ENCODE data around the gene NCOR2. TPM values are rescaled to one million over a fixed set of nuclear protein-coding genes. Genes with fewer than 3 reads are reported as not detected.

The NCOR2 gene
- total RNA-seq, 2 donors from 2014 or later, result 137 to 148 TPM

- Histone ChIP-seq H3K27me3 (no peaks in the 10 kb centered on the region), H3K36me3 (no peaks in the 10 kb centered on the region), H3K4me1 (no peaks in the 10 kb centered on the region), H3K4me3 (no peak overlapping the region), H3K9me3 (no peaks in the 10 kb centered on the region), H3K9ac (ENCODE audit: low read depth in 2 of 2, low read length in 2 of 2) (no peak overlapping the region), H3K27ac (no peak overlapping the region)
- no peak for DNase-seq
- intact Hi-C loops (cut with DNase I), result no loop called here
- TF ChIP-seq, protein P1, sequence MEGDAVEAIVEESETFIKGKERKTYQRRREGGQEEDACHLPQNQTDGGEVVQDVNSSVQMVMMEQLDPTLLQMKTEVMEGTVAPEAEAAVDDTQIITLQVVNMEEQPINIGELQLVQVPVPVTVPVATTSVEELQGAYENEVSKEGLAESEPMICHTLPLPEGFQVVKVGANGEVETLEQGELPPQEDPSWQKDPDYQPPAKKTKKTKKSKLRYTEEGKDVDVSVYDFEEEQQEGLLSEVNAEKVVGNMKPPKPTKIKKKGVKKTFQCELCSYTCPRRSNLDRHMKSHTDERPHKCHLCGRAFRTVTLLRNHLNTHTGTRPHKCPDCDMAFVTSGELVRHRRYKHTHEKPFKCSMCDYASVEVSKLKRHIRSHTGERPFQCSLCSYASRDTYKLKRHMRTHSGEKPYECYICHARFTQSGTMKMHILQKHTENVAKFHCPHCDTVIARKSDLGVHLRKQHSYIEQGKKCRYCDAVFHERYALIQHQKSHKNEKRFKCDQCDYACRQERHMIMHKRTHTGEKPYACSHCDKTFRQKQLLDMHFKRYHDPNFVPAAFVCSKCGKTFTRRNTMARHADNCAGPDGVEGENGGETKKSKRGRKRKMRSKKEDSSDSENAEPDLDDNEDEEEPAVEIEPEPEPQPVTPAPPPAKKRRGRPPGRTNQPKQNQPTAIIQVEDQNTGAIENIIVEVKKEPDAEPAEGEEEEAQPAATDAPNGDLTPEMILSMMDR (IDR thresholded peaks at IDR 0.05), result peak; percentile 13
These were observed 11.0 kb upstream of the NCOR2 start for GRCh38 chr12:124578445-124578844.

GRCh38 chr12:124577986-124578385 lies 10.6 kb upstream of the NCOR2 start:
- H3K36me3 ChIP-seq, result no peaks in the 10 kb centered on the region
- TF ChIP-seq, protein P1 (IDR thresholded peaks at IDR 0.05), result no peak
- no peak for DNase-seq
- no peak overlapping the region for H3K4me3 ChIP-seq
- no peaks in the 10 kb centered on the region for H3K9me3 ChIP-seq
- no peaks in the 10 kb centered on the region for H3K27me3 ChIP-seq
- no peak overlapping the region for H3K27ac ChIP-seq
- intact Hi-C loops (cut with DNase I), result no loop called here
- H3K9ac ChIP-seq (ENCODE audit: low read depth in 2 of 2, low read length in 2 of 2), result no peak overlapping the region
- no peaks in the 10 kb centered on the region for H3K4me1 ChIP-seq

DNA sequence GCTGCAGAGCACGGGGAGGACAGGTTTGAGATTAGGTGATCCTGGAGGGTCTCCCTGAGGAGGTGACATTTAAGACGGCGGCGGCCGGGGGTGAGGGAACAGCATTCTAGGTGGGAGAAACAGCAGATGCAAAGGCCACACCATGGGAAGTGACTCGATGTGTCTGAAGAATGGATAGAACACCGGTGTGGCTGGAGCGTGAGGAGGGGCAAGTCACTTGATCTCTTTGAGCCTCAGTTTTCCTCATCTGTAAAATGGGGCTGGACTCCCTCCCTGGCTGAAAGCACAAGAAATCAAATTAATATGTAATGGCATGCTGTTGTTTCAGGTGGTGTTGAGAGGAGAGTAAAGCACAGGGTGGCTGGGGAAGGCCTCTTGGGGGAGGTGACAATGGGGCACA lies 10.0 kb upstream of the NCOR2 start:
- Histone ChIP-seq H3K27me3 (no peaks in the 10 kb centered on the region), H3K4me1 (no peaks in the 10 kb centered on the region), H3K9ac (ENCODE audit: low read depth in 2 of 2, low read length in 2 of 2) (no peak overlapping the region), H3K27ac (no peak overlapping the region), H3K36me3 (no peaks in the 10 kb centered on the region), H3K9me3 (no peaks in the 10 kb centered on the region), H3K4me3 (no peak overlapping the region)
- TF ChIP-seq, protein P1 (IDR thresholded peaks at IDR 0.05), result no peak
- intact Hi-C loops (cut with DNase I), result no loop called here
- no peak for DNase-seq

GRCh38 chr12:124576061-124576650 lies 8.7 kb upstream of the NCOR2 start:
- H3K4me3 ChIP-seq, result no peak overlapping the region
- DNase-seq, result no peak
- intact Hi-C loops (cut with DNase I), result no loop called here
- no peaks in the 10 kb centered on the region for H3K36me3 ChIP-seq
- no peaks in the 10 kb centered on the region for H3K4me1 ChIP-seq
- H3K27me3 ChIP-seq, result no peaks in the 10 kb centered on the region
- H3K27ac ChIP-seq, result no peak overlapping the region
- H3K9ac ChIP-seq (ENCODE audit: low read depth in 2 of 2, low read length in 2 of 2), result no peak overlapping the region
- TF ChIP-seq, protein P1 (IDR thresholded peaks at IDR 0.05), result no peak
- H3K9me3 ChIP-seq, result no peaks in the 10 kb centered on the region

DNA sequence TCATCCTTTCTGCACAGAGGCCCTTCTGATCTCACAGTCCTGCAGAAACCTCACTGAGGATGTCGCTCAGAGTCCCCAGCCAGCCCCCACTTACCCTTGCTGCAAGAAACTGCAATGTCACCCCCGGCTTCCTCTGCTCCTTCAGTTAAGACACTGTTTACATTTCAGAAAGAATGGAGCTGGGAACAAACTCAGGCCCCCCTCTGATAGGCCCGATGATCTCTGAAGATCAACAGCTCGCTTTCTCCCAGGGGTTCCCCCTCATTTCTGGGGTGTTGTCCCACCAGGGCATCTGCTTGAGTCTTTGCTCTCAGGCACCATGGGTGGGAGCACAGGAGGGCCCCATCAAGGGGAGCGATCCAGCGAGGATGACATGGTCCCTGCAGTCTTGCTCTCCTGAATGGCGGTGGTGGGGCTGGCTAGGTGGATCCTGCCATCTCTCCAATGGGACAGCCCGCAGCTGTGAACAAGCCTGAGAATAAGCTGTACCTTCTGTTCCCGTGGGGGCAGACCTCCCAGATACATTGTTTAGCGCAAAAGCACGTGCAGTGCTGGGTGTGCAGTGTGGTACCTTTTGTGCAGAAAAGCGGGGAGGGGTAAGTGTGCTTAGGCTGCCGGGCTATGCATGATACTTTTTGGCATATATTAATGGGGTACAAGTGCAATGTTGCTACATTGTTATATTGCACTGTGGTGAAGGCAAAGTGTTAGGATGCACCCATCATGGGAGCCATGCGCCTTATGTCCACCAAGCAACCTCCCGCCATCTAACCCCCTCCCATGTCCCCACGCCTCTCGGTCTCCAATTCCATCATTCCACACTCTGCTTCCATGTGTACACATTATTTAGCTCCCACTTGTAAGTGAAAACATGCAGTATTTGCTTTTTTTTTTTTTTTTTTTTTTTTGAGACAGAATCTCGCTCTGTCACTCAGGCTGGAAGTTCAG lies 6.7 kb upstream of the NCOR2 start:
- intact Hi-C loops (cut with DNase I), result no loop called here
- H3K27ac ChIP-seq, result no peak overlapping the region
- H3K36me3 ChIP-seq, result no peaks in the 10 kb centered on the region
- H3K9me3 ChIP-seq, result no peaks in the 10 kb centered on the region
- TF ChIP-seq, protein P1 (IDR thresholded peaks at IDR 0.05), result no peak
- H3K9ac ChIP-seq (ENCODE audit: low read depth in 2 of 2, low read length in 2 of 2), result no peak overlapping the region
- no peak for DNase-seq
- H3K4me1 ChIP-seq, result no peaks in the 10 kb centered on the region
- H3K27me3 ChIP-seq, result no peaks in the 10 kb centered on the region
- no peak overlapping the region for H3K4me3 ChIP-seq

Data from colonic mucosa (tissue), 4 donors.